SK-N-SH (cell line): Measurements from ENCODE around the gene SIKE1.

ENCODE experiments used
- CHD2 ChIP-seq: fragments of 150-350 bp; IDR thresholded peaks from 2 replicates; pipeline ENCODE4 v1.6.1; 2018; ENCODE audit warnings: low read length; ENCODE audit not compliant: partially characterized antibody
- EZH2phosphoT487 ChIP-seq: fragments of 200-600 bp; sonication (generic); IDR thresholded peaks from 2 replicates; pipeline ENCODE4 v1.6.1; 2017; ENCODE audit warnings: low read depth, mixed run types, mild to moderate bottlenecking, antibody characterized with exemption, moderate library complexity, borderline replicate concordance
- POLR2AphosphoS5 ChIP-seq: IDR thresholded peaks from 2 replicates; pipeline ENCODE4 v1.6.1; 2012; ENCODE audit warnings: low read depth, low read length
- REST ChIP-seq: IDR thresholded peaks from 2 replicates; pipeline ENCODE4 v1.6.1; 2012; ENCODE audit warnings: mild to moderate bottlenecking, low read depth, low read length, moderate library complexity
- RXRA ChIP-seq: IDR thresholded peaks from 2 replicates; pipeline ENCODE4 v1.4.0; 2012; ENCODE audit warnings: low read depth, mild to moderate bottlenecking, borderline replicate concordance
- SMC3 ChIP-seq: IDR thresholded peaks from 2 replicates; pipeline ENCODE4 v1.6.1; 2012; ENCODE audit warnings: low read depth, low read length, improper control_type of control experiment
- TEAD4 ChIP-seq: IDR thresholded peaks from 2 replicates; pipeline ENCODE4 v1.4.0; 2012; ENCODE audit warnings: mild to moderate bottlenecking, borderline replicate concordance; ENCODE audit not compliant: insufficient read depth
- USF2 ChIP-seq: fragments of 150-350 bp; IDR thresholded peaks from 2 replicates; pipeline ENCODE4 v1.6.1; 2017; ENCODE audit warnings: antibody characterized with exemption, low read length, low read depth, borderline replicate concordance
- YY1 ChIP-seq: IDR thresholded peaks from 2 replicates; pipeline ENCODE4 v1.4.0; 2012; ENCODE audit warnings: low read depth, mild to moderate bottlenecking
- TF ChIP-seq, protein P1 (sequence below): fragments of 200-600 bp; sonication (generic); IDR thresholded peaks from 2 replicates; pipeline ENCODE4 v1.6.1; 2017; ENCODE audit warnings: antibody characterized with exemption, mild to moderate bottlenecking, moderate library complexity
- TF ChIP-seq, protein P2 (sequence below): IDR thresholded peaks from 2 replicates; pipeline ENCODE4 v1.4.0; 2012; ENCODE audit warnings: low read depth, borderline replicate concordance
- TF ChIP-seq, protein P3 (sequence below): IDR thresholded peaks from 2 replicates; pipeline ENCODE4 v1.4.0; 2012; ENCODE audit warnings: low read depth

DNA sequence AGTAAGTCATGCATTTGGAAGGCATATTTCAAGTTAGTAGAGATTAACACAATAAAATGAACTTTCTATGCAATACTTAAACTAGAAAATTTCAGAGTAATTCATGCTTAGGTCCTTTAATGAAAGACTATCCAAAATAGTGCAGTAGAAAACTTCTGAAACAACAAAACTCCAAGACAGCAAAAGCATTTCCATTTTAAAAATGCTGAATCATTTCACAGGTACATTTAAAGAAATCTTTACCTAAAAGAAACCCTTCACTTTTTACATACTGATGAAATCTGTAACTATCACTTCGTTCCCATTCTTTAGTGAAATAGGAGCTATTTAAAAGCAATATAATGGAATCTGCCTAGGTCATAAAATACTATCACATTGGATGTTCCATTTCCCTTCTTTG, 40.2 kb downstream of the SIKE1 start:
- TF ChIP-seq, protein P1, sequence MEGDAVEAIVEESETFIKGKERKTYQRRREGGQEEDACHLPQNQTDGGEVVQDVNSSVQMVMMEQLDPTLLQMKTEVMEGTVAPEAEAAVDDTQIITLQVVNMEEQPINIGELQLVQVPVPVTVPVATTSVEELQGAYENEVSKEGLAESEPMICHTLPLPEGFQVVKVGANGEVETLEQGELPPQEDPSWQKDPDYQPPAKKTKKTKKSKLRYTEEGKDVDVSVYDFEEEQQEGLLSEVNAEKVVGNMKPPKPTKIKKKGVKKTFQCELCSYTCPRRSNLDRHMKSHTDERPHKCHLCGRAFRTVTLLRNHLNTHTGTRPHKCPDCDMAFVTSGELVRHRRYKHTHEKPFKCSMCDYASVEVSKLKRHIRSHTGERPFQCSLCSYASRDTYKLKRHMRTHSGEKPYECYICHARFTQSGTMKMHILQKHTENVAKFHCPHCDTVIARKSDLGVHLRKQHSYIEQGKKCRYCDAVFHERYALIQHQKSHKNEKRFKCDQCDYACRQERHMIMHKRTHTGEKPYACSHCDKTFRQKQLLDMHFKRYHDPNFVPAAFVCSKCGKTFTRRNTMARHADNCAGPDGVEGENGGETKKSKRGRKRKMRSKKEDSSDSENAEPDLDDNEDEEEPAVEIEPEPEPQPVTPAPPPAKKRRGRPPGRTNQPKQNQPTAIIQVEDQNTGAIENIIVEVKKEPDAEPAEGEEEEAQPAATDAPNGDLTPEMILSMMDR, result no peak
- TF ChIP-seq RXRA, result no peak
- TF ChIP-seq EZH2phosphoT487, result no peak
- no peak for TF ChIP-seq REST
- no peak for TF ChIP-seq CHD2
- TF ChIP-seq SMC3, result no peak
- TF ChIP-seq, protein P2, sequence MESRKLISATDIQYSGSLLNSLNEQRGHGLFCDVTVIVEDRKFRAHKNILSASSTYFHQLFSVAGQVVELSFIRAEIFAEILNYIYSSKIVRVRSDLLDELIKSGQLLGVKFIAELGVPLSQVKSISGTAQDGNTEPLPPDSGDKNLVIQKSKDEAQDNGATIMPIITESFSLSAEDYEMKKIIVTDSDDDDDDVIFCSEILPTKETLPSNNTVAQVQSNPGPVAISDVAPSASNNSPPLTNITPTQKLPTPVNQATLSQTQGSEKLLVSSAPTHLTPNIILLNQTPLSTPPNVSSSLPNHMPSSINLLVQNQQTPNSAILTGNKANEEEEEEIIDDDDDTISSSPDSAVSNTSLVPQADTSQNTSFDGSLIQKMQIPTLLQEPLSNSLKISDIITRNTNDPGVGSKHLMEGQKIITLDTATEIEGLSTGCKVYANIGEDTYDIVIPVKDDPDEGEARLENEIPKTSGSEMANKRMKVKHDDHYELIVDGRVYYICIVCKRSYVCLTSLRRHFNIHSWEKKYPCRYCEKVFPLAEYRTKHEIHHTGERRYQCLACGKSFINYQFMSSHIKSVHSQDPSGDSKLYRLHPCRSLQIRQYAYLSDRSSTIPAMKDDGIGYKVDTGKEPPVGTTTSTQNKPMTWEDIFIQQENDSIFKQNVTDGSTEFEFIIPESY, result no peak
- TF ChIP-seq USF2, result no peak
- no peak for TF ChIP-seq TEAD4
- no peak for TF ChIP-seq YY1
- no peak for TF ChIP-seq POLR2AphosphoS5
- TF ChIP-seq, protein P3, sequence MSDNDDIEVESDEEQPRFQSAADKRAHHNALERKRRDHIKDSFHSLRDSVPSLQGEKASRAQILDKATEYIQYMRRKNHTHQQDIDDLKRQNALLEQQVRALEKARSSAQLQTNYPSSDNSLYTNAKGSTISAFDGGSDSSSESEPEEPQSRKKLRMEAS, result no peak
